Stimulated activated CD8-positive, alpha-beta memory T cell treated with anti-CD3 and anti-CD28 coated beads, Interleukin-2, amount 100 ng/mL, for 48 hours (primary cell): ENCODE data around the gene IL1RAP.
A peak's percentile ranks its signal among the peaks of the same experiment; 100 is the strongest.

Source experiments
- DNase-seq, 2 donors: peaks; one replicate each; pipeline ENCODE4 v3.0.0-alpha.2; 2020; ENCODE audit warnings: low read depth in 2 of 2

Gene IL1RAP

DNA sequence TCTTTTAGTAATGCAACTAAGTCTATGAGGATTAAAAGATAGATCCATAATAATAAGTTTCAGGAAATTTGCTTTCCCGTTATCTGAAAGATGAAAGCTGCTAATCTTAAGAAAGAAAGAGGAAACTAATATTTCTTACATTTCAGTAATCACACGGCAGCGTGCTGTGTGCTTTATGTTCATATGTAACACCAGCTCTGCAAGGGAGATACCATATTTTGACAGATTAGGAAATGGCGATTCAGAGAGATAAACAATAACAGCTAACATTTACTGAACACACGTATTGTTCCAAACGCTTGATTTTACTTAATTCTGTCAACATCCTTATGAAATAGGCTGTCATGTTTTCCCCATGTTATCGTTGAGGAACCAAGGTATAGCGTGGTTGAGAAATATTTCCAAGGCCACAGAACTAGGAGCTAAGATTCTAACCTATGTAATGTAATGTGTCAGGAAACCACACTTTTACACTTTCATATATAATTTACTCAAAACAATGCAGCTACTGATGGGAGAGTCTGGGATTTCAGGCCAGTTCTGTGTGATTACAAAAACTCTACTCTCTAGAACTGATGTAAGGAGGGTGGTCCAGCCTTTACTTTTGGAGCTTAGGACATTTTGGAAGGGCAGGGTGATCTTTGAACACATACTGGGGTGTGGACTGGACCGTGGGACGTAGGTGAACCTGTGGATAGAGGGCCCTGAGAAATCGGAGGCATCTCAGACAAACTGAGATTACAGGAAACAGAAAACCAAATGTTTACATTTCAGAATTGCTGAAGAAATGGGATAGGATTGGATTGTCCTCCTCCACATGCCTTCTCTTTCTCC is 100.6 kb downstream of the IL1RAP start:
- no peak for DNase-seq

DNA sequence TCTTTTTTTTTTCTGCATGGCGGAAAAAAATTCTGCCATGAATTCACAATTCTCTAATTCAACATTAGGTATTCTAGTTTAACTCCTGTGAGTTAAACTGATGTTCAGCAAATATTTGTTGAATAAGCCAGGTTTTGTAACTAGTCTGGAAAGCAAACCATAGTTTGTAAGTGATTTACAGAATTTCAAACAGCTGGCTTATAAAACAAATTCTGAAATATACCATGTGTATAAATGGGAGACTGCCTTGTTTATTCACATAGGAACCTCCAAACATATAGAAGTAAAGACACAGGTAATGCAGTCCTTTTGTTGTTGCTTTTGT is 101.1 kb downstream of the IL1RAP start:
- DNase-seq: no peak

DNA sequence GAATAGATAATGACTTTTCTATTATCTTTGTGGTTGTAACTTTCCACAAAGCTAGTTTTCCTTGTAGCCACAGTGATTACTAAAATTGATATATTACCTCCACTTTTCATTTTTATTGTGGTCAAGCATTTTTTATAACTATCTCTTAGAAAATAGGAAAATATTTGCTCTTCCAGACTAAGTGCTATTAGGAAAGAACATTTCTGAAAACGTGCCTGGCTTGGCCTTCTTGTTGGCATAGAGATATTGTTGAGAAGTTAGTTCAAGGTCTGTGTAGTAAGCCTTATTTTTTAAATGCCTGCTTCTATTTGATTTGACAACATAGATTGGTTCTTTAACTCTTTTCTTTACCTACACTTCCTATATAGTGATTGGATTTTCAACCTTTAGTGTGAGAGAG is 101.7 kb downstream of the IL1RAP start:
- DNase-seq: no peak

DNA sequence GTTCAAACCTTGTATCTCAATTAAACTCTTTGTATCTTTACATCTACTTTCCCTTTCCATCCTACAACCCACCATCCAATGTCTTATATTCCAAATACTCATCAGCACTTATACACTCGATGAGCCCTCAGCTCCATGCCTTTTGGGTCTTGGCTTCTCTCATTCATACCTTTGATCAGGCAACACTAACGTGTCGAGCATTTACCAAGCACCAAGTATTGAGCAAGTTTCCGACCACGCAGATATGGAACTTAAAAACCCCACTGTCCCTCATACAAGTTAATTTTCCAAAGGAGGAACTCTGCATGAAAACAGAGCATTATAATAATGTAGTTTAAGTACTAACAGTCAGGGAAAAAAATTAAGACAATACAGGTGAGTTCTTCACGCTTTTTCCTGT is 102.8 kb downstream of the IL1RAP start:
- DNase-seq: no peak

DNA sequence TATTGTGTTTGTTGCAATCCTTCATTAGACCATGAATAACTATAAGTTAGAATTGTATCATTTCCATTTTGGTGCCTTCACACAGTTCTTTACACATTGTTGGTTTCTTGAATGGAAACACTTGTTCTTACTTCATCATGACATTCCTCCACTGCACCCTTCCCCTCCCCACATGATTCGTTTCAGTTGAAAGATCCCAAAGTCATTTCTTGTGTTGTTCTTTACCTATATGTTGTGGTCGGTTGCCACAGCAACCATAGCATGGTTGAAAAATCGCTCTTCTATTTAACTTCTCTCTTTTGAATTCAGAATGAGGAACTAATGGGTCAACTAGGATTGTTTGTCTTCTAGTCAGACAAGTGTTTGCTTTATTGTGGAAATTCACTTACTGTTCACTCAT is 103.3 kb downstream of the IL1RAP start:
- peak in 1 of 2 donors; percentile 27 for DNase-seq

DNA sequence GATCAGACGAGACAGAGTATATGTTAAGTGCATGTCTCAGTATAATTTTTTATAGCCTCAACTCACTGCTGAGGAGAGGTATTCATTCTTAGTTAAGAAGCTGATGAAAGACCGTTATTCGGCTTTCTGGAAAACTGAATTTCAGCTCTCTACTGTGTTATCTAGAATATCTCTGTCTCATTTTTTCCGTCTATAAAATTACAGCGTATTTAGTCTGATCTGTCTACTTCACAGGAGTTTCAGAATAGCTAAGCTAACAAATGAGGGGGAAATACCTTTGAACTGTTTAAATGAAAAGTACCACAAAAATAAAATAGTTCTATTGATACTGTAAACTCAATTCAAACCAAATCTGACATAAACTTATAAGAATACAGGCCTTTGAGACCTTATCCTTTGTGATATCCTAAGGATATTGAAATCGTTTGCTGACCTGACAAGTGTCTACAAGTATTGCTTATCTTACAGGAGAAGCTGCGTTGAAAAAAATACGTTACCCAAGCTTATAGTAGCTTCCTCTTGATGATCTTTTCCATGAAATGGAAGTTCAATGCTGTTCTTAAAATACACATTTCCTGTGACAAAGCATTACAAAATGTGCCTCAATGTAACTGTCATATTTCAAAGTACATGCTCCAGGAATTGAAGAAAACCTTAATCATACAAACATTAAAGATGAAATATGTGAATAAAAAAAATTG is 104.6 kb downstream of the IL1RAP start:
- DNase-seq: no peak

DNA sequence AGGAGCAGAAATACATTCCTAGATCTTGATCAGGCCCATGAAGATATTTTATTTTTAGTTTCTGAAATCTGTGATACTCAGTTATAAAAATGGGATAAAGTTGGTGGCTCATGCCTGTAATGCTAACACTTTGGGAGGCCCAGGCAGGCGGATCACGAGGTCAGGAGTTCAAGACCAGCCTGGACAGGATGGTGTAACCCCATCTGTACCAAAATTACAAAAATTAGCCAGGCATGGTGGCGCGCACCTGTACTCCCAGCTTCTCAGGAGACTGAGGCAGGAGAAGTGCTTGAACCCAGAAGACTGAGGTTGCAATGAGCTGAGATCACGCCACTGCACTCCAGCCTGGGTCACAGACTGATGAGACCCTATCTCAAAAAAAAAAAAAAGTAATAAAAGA is 105.5 kb downstream of the IL1RAP start:
- DNase-seq: no peak

DNA sequence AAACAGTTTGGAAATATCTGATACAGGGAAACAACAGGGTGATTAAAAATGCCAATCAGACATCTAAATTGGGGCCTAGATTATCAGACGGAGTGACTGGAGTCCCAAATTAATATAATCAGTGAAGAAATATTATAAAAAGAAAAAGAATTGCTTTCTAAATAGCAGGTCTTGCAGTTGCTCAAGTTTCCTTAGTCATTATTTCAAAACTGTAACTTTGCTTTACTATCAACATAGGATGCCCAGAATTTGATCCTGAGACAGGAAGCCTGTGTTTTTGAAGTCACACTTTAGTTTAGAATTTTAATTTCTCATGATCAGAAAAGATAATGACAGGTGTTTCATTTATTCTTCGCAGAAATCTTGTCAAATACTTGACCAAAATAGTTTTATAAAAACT is 105.9 kb downstream of the IL1RAP start:
- DNase-seq: no peak

DNA sequence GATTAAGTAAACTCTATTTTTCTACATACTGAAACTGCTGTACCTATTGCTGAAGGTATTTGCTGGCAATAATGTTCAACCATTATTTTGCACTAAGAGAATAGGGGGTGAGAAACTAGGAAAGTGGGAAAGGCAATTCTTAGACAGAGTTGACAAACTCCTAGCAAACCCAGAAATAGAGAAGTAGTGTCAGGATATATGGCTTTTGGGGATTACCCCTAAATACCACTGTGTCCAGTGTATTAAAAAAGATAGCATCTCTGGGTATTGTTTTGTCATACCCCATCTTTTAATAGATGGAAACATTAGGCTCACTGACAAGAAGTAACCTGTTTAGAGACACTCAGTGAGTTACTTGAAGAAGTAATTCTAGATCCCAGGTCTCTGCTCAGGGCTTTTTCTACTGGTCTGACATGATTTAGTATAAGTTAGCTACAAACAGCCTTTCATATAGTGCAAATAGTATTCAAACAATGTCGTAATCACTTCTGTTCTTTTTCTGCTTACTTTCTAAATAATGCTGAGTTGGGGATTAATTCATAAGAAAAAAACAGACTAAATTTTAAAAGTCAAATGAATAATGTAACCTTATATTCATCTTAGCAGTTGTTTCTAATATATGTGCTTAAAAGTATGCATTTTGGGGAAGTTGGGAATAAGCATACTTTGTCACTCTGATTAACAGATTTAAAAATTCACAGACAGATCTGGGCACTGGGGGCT is 107.2 kb downstream of the IL1RAP start:
- no peak for DNase-seq

DNA sequence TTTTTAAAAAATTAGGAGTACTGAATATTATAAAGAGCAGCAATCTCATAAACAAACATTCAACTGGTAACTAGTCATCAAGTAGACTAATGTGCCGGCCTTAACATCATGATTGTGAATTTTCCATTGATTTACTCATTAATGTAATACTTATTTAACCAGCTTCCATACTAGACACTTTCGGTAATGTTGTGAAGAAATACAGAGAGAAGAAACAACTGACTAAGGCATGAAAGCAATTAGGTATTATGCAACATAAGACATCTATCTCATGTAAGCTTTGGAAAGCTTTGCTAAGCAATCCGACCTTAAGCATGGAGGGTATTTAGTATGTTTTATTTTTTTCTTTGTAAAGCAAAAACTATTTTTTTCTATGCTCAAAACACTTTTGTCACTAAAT is 108.0 kb downstream of the IL1RAP start:
- no peak for DNase-seq

DNA sequence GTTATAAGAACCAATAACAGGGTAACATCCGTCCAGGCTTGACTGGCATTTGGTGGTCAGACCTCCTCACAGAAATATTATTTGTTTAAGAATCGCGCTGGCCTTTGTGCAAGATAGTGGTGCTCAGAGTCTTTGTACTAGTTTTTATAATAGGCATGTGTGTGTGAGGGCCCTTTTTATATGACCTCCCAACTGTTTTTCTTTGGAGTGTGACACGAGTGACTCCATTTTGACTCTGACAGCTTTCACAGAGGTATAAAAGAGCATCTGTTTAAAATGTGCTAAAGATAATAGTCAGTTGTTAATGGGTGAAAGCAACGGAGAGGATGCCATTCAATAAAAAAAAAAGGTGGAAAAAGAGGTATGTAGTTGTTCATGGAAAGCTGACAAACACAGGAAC is 110.4 kb downstream of the IL1RAP start:
- no peak for DNase-seq

DNA sequence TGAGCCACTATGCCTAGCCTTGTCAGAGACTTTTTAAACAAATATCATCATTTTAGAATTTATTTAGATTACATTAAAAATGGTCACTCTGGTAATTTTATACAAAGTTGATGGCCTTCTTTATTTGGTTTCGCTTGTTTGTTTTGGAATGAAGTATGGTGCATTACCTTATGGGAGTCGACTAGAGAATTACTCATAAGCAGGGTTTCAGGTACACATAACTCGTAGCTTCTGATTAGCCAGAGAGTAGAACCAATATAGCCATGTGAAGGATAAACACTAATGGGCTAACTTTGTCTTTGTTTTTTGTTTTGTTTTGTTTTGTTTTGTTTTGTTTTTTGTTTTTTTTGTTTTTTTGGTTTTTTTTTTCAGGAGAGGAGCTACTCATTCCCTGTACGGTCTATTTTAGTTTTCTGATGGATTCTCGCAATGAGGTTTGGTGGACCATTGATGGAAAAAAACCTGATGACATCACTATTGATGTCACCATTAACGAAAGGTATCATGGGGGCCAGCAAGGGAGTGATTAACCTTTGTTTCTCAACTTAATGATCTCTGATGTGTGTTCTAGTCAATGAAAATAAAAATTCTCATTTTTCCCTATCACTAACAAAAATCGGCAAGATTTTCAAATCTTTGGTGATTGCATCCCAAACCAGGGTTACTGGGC is 113.2 kb downstream of the IL1RAP start:
- no peak for DNase-seq

DNA sequence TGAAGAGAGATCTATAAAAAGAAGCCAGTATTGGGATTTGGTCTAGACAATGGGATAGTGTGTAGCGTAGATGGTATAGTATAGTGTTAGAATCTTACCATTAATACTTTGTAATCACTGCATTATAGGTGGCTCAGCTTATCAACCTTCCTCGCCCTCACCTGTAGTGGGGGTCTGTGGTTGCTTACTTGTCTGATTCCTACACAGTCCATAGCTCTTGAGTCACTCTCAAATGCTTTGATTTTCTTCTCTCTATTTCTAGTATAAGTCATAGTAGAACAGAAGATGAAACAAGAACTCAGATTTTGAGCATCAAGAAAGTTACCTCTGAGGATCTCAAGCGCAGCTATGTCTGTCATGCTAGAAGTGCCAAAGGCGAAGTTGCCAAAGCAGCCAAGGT is 115.2 kb downstream of the IL1RAP start:
- DNase-seq: no peak

DNA sequence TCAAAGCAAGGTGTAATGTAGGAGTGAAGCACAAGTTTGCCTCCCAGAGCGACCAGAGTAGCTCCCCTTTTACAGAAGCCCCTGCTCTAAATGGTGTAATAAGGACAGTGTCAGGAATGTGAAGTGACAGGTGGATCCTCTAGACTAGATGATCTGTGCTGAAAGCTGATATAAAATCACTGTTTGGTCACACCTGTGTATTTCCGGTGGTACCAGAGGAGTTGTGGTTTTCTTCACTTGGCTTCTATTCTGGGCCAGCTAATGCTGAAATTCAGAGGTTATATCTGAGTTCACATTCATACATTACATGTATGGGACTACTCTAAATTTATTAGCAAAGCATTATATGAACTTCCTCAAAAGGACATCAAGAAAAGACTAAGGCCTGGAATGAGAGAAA is 117.4 kb downstream of the IL1RAP start:
- DNase-seq: no peak

DNA sequence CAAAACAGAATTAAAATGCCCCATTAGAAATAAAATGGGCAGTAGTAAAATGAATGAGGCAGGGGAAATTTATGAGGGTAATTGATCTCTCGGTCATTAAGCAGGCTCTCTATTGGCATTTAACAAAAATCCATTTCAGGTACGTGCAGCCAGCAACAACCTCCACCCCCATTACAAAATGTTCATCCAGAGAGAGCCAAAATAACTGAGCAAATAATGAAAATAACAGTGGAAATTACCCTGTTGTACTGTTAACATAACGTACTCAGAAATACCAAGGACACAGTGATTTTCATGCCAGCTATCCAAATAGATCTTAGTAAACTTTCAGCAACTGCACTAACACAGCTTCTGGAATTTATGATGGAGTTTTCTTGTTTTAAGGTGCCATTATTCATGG is 127.7 kb downstream of the IL1RAP start:
- no peak for DNase-seq

DNA sequence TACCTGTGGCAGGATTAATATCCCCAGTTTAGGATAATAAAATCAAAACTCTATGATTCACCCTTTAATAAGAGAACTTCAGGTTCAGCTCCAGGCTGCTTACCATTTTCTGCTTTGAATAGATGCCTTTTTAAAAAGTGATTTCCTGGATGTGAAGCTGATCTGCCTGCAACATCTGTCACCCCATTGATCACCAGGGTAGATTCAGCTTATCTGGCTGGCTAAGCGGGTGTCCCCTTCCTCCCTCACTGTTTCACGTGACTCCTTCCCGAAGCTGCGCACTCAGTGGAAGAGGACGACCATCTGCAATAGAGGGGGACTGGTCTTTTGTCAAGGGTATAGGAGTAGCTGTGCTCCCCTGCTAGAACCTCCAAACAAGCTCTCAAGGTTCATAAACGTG is 128.1 kb downstream of the IL1RAP start:
- no peak for DNase-seq

DNA sequence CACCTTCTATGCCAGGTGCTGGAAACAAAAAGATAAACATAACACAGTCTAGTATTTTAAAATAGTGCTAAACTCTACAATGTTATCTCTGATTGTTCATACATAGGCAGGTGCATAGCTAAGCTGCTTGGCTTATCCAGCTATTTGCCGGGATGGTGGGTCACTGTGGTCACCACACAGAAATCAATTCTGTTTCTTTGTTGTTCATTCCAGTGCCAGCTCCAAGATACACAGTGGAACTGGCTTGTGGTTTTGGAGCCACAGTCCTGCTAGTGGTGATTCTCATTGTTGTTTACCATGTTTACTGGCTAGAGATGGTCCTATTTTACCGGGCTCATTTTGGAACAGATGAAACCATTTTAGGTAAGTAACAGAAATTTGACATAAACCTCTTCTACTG is 130.2 kb downstream of the IL1RAP start:
- no peak for DNase-seq

DNA sequence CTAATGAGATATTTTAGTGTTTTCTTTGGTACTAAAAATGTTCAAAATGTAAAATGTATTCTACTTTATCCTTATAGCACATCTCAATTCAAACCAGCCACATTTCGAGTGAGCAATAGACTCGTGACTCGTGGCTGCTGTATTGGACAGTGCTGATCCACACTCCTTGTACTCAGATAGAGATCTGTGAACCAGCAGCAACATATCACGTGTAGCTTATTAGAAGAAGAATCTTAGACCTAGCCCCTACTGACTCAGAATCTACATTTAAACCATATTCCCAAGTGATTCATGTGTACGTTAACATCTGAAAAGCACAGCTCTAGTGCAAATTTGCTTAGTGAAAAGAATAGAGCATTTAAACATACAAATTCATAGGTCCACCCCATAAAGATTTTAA is 130.9 kb downstream of the IL1RAP start:
- DNase-seq: no peak

DNA sequence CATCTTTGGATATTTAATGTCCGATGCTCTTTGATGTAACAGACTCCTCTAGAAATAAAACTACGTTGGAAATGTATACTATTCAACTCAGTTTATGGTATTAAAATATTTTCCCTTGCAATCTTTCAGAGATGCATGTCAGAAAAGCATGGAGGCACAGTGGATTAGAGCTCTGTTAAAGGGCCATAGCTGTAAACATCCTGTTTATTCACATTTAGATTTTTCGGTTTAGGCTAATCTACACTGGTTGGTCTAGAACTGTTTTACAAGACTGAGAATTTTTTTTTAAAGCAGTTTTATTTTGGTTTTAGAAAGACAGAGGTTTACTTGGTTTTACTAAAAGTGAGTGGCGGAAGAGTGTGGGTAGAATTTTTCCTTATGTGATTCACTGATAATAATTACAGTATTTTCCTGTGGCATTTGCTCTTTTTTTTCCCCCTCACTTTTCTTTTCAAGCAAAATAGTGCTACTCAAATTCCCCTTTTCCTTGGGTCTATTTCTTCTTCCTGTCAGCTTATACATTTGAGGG is 132.1 kb downstream of the IL1RAP start:
- DNase-seq: no peak

DNA sequence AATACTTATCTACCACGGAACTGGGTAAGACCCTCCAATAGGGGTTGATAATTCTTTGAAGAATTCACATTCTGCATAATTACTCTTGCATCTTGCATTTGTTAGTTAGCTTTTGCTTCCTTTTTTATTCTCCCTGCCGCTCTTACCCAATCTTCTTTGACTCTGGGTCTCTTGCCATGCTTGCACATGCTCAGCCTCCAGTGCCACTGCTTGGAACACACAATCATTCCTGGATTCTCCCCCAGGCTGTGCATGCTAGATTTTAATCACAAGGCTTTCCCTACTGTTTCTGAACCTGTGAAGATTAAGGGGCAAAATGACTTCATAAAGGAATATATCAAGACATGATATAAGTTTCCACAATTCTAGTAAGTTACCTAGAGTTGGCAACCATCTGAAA is 133.1 kb downstream of the IL1RAP start:
- DNase-seq: no peak

DNA sequence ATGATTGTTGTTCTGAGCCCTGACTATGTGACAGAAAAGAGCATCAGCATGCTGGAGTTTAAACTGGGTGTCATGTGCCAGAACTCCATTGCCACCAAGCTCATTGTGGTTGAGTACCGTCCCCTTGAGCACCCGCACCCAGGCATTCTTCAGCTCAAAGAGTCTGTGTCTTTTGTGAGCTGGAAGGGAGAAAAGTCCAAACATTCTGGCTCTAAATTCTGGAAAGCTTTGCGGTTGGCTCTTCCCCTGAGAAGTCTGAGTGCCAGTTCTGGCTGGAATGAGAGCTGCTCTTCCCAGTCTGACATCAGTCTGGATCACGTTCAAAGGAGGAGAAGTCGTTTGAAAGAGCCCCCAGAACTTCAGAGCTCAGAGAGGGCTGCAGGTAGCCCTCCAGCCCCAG is 142.0 kb downstream of the IL1RAP start:
- no peak for DNase-seq

DNA sequence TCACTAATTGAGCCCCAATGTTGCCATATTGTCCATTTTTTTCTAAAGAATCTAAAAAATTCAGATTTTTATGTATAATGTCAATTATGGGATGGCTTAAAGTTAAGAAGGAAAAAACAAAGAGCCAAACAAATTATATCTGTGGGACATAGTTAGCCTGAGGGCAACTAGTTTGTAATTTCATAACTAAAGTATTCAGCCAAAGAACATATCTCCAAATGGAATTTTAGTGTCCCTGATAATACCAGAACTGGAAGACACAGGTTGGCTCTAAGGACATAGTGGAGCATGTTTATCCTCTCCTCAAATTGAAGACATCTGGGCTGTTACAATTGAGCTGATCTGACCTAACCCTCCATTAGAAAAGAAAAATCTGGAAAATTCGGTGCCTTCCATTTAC is 144.2 kb downstream of the IL1RAP start:
- no peak for DNase-seq
